BLaER1 treated with 17β-estradiol and CSF1 and Interleukin-3, amounts not matched to agents 10 nM and 100 nM (cell line): ENCODE results near the gene LRRC26.
A peak's percentile ranks its signal among the peaks of the same experiment; 100 is the strongest.

Source experiments
- H3K27ac ChIP-seq, 11 experiments: shearing (Covaris generic); formaldehyde crosslinking; 2 replicates each; pipeline ENCODE4 v1.8.1; 2022
- H3K27me3 ChIP-seq, 11 experiments: shearing (Covaris generic); formaldehyde crosslinking; 2 replicates each; pipeline ENCODE4 v1.8.1; 2022
- H3K36me3 ChIP-seq, 11 experiments: shearing (Covaris generic); formaldehyde crosslinking; 2 replicates each; pipeline ENCODE4 v1.8.1; 2022
- H3K4me1 ChIP-seq, 10 experiments: shearing (Covaris generic); formaldehyde crosslinking; 2 replicates each; pipeline ENCODE4 v1.8.1; 2022
- H3K4me2 ChIP-seq, 11 experiments: shearing (Covaris generic); formaldehyde crosslinking; 2 replicates each; pipeline ENCODE4 v1.8.1; 2022
- H3K4me3 ChIP-seq, 10 experiments: shearing (Covaris generic); formaldehyde crosslinking; 2 replicates each; pipeline ENCODE4 v1.8.1; 2022
- H3K9ac ChIP-seq, 11 experiments: shearing (Covaris generic); formaldehyde crosslinking; 2 replicates each; pipeline ENCODE4 v1.8.1; 2022
- H3K9me3 ChIP-seq, 11 experiments: shearing (Covaris generic); formaldehyde crosslinking; replicated peaks in 1 of 11; 2 replicates each; pipeline ENCODE4 v1.8.1; 2022
- H4K20me1 ChIP-seq, 11 experiments: shearing (Covaris generic); formaldehyde crosslinking; 2 replicates each; pipeline ENCODE4 v1.8.1; 2022
- Cebpa-rat ChIP-seq, 11 experiments: shearing (Covaris generic); IDR thresholded peaks; 2 replicates each; pipeline ENCODE4 v1.8.1; 2022

Gene LRRC26

DNA sequence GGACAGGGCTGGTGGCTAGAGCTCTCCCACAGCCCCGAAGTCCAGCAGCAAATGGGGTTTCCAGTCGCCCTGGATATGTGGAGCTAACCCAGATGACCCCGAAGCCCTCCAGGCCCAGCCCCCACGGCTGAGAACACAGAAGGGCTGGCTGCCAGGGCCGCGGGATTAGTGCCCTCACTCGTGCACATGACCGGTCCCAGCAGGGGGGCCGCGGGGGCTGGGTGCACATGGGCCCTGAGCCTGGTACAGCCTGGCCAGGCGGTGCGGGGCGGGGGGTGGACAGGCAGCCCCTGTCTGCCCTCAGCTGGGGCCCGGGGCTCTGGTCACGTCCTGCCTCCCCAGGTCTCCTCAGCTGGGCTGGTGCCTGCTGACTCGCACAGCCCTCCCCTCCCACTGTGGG, 24.5 kb upstream of the LRRC26 start:
- Histone ChIP-seq H3K9me3 (no peaks in the 10 kb centered on the region), H3K36me3 (peaks cover 15 to 68% (median 30%) of the 10 kb centered on the region in 11 experiments; a peak in 20 of 22 replicates), H3K4me3 (no peak overlapping the region), H3K27ac (no peak overlapping the region), H3K9ac (peak overlapping the region in 8 of 11 experiments; percentile 24 to 60 (median 32); a peak in 8 of 22 replicates), H3K4me1 (peaks cover 46 to 92% (median 71%) of the 10 kb centered on the region in 10 experiments), H4K20me1 (peaks cover 23 to 100% (median 92%) of the 10 kb centered on the region in 11 experiments; a peak in 21 of 22 replicates), H3K27me3 (no peaks in the 10 kb centered on the region), H3K4me2 (peak overlapping the region in 2 of 11 experiments; percentile 14 to 23; a peak in 3 of 22 replicates)
- no peak for TF ChIP-seq Cebpa-rat (IDR thresholded peaks at IDR 0.05)

DNA sequence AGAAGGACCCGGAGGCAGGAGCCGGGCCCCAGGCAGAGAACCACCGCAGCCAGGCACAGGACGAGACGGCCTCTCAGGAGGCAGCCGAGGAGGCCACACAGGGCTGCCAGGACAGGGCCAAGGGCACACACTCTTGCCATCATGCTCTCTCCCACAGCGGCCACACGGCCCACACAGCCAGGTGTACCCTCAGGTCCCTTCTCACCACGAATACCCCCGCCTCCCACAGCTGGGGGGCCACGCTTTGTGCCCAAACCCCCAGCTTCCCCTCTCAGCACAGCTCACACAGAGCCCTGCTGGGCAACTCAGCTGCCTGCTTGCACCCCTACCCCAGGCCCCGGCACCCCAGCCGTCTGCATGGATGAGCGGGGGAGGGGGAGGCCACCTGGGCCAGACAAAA, 23.9 kb upstream of the LRRC26 start:
- peaks cover 42 to 88% (median 66%) of the 10 kb centered on the region in 10 experiments for H3K4me1 ChIP-seq
- no peaks in the 10 kb centered on the region for H3K27me3 ChIP-seq
- no peaks in the 10 kb centered on the region for H3K9me3 ChIP-seq
- TF ChIP-seq Cebpa-rat (IDR thresholded peaks at IDR 0.05) = no peak
- no peak overlapping the region for H3K27ac ChIP-seq
- peak overlapping the region in 1 of 11 experiments; percentile 23; a peak in 1 of 22 replicates for H3K4me2 ChIP-seq
- peak overlapping the region in 7 of 11 experiments; percentile 24 to 60 (median 32); a peak in 9 of 22 replicates for H3K9ac ChIP-seq
- H3K4me3 ChIP-seq = no peak overlapping the region
- H3K36me3 ChIP-seq = peaks cover 15 to 68% (median 30%) of the 10 kb centered on the region in 11 experiments; a peak in 20 of 22 replicates
- peaks cover 26 to 100% (median 92%) of the 10 kb centered on the region in 11 experiments; a peak in 21 of 22 replicates for H4K20me1 ChIP-seq

- Histone ChIP-seq H3K27ac (no peak overlapping the region), H4K20me1 (peaks cover 17 to 96% (median 83%) of the 10 kb centered on the region in 11 experiments; a peak in 21 of 22 replicates)
Observed at GRCh38 chr9:137192859-137193258, 23.0 kb upstream of the LRRC26 start.

DNA sequence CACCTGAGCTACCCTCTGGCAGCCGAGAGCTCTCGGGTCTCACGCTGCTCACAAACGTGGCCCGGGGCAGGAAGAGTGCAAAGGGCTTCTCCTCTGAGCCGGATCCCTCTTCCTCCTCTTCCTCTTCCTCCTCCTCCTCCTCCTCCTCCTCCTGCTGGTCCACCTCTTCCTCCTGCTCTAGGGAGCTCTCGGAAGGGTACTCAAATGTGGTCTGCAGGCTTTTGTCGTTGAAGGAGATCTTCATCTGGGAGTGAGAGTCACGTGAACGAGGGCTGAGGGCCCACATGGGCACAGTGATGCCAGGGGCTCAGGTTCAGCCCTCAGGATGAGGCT, 22.6 kb upstream of the LRRC26 start:
- peaks cover 33 to 79% (median 57%) of the 10 kb centered on the region in 10 experiments for H3K4me1 ChIP-seq
- peaks cover 15 to 63% (median 30%) of the 10 kb centered on the region in 11 experiments; a peak in 20 of 22 replicates for H3K36me3 ChIP-seq
- H3K4me2 ChIP-seq = peak overlapping the region in 3 of 11 experiments; percentile 100; a peak in 3 of 22 replicates
- no peak overlapping the region for H3K4me3 ChIP-seq
- peaks cover 13 to 96% (median 83%) of the 10 kb centered on the region in 11 experiments; a peak in 21 of 22 replicates for H4K20me1 ChIP-seq
- TF ChIP-seq Cebpa-rat (IDR thresholded peaks at IDR 0.05) = no peak
- H3K27me3 ChIP-seq = no peaks in the 10 kb centered on the region
- H3K9me3 ChIP-seq = no peaks in the 10 kb centered on the region
- H3K9ac ChIP-seq = peak overlapping the region in 9 of 11 experiments; percentile 15 to 95 (median 88); a peak in 12 of 22 replicates
- no peak overlapping the region; a peak in 1 of 22 replicates for H3K27ac ChIP-seq

More at GRCh38 chr9:137192859-137193258, 23.0 kb upstream of the LRRC26 start:
- H3K4me2 ChIP-seq = peak overlapping the region in 1 of 11 experiments; percentile 100; a peak in 2 of 22 replicates
- H3K27me3 ChIP-seq = no peaks in the 10 kb centered on the region
- peak overlapping the region in 9 of 11 experiments; percentile 15 to 86 (median 40); a peak in 13 of 22 replicates for H3K9ac ChIP-seq
- no peak for TF ChIP-seq Cebpa-rat (IDR thresholded peaks at IDR 0.05)
- H3K36me3 ChIP-seq = peaks cover 15 to 65% (median 30%) of the 10 kb centered on the region in 11 experiments; a peak in 20 of 22 replicates
- no peaks in the 10 kb centered on the region for H3K9me3 ChIP-seq
- H3K4me3 ChIP-seq = no peak overlapping the region
- peaks cover 33 to 79% (median 57%) of the 10 kb centered on the region in 10 experiments for H3K4me1 ChIP-seq

DNA sequence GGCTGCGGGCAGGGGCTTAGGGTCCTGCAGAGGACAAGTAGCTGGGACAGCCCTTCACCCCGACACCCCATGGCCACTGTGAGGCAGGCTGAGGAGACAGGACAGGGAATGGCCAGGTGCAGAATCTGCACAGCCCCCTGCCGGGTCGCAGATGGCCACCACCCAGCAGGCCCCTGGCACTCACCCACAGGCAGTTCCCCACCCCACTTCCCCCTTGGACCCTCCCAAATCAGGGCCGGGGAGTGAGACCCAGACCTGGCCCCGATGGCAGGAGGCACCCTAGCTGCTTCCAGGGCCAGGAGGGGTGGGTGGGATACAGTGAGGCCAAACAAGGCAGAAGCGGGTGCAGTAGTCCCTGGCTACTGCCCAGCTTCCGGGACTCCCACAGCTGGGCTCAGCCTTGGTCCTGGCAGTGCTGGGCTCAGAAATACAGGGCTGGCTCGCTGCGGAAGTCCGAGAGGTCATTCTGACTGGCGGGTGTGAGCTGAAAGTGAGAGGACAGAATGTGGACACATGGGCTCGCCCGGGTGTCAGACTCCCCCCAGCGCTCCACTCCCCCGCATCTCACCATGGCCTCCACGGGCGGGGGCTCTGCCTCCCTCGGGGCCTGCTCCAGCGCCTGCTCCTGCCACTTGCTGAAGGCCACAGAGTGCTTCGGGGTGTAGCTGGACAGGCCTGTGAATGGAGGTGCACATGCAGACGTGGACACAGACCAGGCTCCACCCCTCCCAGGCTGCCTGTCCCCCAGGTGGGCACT, 22.0 kb upstream of the LRRC26 start:
- no peak overlapping the region; a peak in 1 of 20 replicates for H3K4me3 ChIP-seq
- peak overlapping the region; percentile 92 to 100 (median 100); a peak in 18 of 22 replicates for H3K4me2 ChIP-seq
- peak overlapping the region in 10 of 11 experiments; percentile 43 to 95 (median 93); a peak in 17 of 22 replicates for H3K9ac ChIP-seq
- TF ChIP-seq Cebpa-rat (IDR thresholded peaks at IDR 0.05) = no peak
- peaks cover 12 to 96% (median 83%) of the 10 kb centered on the region in 11 experiments; a peak in 21 of 22 replicates for H4K20me1 ChIP-seq
- H3K36me3 ChIP-seq = peaks cover 15 to 68% (median 34%) of the 10 kb centered on the region in 11 experiments; a peak in 21 of 22 replicates
- H3K27ac ChIP-seq = no peak overlapping the region; a peak in 2 of 22 replicates
- no peaks in the 10 kb centered on the region for H3K27me3 ChIP-seq
- H3K4me1 ChIP-seq = peaks cover 36 to 80% (median 57%) of the 10 kb centered on the region in 10 experiments
- no peaks in the 10 kb centered on the region for H3K9me3 ChIP-seq

- H3K9ac ChIP-seq = peak overlapping the region; percentile 43 to 95 (median 93); a peak in 19 of 22 replicates
- no peaks in the 10 kb centered on the region for H3K27me3 ChIP-seq
- peaks cover 16 to 74% (median 41%) of the 10 kb centered on the region in 11 experiments for H3K36me3 ChIP-seq
- H3K27ac ChIP-seq = peak overlapping the region in 8 of 11 experiments; percentile 5 to 49 (median 17); a peak in 7 of 22 replicates
- H4K20me1 ChIP-seq = peaks cover 12 to 96% (median 83%) of the 10 kb centered on the region in 11 experiments; a peak in 21 of 22 replicates
- H3K4me3 ChIP-seq = peak overlapping the region in 3 of 10 experiments; percentile 32 to 99 (median 98); a peak in 4 of 20 replicates
- H3K4me1 ChIP-seq = peaks cover 42 to 81% (median 61%) of the 10 kb centered on the region in 10 experiments
- peak overlapping the region; percentile 92 to 100 (median 100); a peak in 21 of 22 replicates for H3K4me2 ChIP-seq
- TF ChIP-seq Cebpa-rat (IDR thresholded peaks at IDR 0.05) = no peak
- no peaks in the 10 kb centered on the region for H3K9me3 ChIP-seq
Observed at GRCh38 chr9:137191245-137191644, 21.4 kb upstream of the LRRC26 start.

GRCh38 chr9:137190315-137190856, 20.5 kb upstream of the LRRC26 start:
- Histone ChIP-seq H3K9ac (peak overlapping the region; percentile 86 to 95 (median 93)), H3K4me1 (peaks cover 48 to 83% (median 66%) of the 10 kb centered on the region in 10 experiments), H3K27ac (peak overlapping the region in 9 of 11 experiments; percentile 82 to 94 (median 89); a peak in 13 of 22 replicates), H3K36me3 (peaks cover 24 to 76% (median 45%) of the 10 kb centered on the region in 11 experiments), H3K9me3 (no peaks in the 10 kb centered on the region), H3K27me3 (no peaks in the 10 kb centered on the region), H4K20me1 (peaks cover 12 to 96% (median 83%) of the 10 kb centered on the region in 11 experiments; a peak in 21 of 22 replicates), H3K4me2 (peak overlapping the region; percentile 92 to 100 (median 100)), H3K4me3 (peak overlapping the region; percentile 83 to 99 (median 98); a peak in 18 of 20 replicates)
- no peak for TF ChIP-seq Cebpa-rat (IDR thresholded peaks at IDR 0.05)
